Measurements from ENCODE around the gene DUSP12.

- TF ChIP-seq SMC3 (IDR thresholded peaks at IDR 0.05) (no peak), ZFP36 (IDR thresholded peaks at IDR 0.05; ENCODE audit: borderline replicate concordance, partially characterized antibody) (no peak), ZC3H11A (IDR thresholded peaks at IDR 0.05) (no peak), MAZ (IDR thresholded peaks at IDR 0.05; ENCODE audit: borderline replicate concordance, low read depth, low read length) (no peak), MAX (IDR thresholded peaks at IDR 0.05) (no peak), ZSCAN20 (CRISPR knock-in tag; IDR thresholded peaks at IDR 0.05) (no peak), MYC (IDR thresholded peaks at IDR 0.05; ENCODE audit: borderline replicate concordance, low read length) (no peak), PHF8 (IDR thresholded peaks at IDR 0.05; ENCODE audit: borderline replicate concordance, low read depth) (no peak), TFCP2L1 (CRISPR knock-in tag; IDR thresholded peaks at IDR 0.05) (no peak)
- TF ChIP-seq, protein P1, sequence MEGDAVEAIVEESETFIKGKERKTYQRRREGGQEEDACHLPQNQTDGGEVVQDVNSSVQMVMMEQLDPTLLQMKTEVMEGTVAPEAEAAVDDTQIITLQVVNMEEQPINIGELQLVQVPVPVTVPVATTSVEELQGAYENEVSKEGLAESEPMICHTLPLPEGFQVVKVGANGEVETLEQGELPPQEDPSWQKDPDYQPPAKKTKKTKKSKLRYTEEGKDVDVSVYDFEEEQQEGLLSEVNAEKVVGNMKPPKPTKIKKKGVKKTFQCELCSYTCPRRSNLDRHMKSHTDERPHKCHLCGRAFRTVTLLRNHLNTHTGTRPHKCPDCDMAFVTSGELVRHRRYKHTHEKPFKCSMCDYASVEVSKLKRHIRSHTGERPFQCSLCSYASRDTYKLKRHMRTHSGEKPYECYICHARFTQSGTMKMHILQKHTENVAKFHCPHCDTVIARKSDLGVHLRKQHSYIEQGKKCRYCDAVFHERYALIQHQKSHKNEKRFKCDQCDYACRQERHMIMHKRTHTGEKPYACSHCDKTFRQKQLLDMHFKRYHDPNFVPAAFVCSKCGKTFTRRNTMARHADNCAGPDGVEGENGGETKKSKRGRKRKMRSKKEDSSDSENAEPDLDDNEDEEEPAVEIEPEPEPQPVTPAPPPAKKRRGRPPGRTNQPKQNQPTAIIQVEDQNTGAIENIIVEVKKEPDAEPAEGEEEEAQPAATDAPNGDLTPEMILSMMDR (IDR thresholded peaks at IDR 0.05), result no peak
- TF ChIP-seq, protein P2, sequence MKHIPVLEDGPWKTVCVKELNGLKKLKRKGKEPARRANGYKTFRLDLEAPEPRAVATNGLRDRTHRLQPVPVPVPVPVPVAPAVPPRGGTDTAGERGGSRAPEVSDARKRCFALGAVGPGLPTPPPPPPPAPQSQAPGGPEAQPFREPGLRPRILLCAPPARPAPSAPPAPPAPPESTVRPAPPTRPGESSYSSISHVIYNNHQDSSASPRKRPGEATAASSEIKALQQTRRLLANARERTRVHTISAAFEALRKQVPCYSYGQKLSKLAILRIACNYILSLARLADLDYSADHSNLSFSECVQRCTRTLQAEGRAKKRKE (CRISPR knock-in tag; IDR thresholded peaks at IDR 0.05; ENCODE audit: low read depth), result no peak
- TF ChIP-seq, protein P3, sequence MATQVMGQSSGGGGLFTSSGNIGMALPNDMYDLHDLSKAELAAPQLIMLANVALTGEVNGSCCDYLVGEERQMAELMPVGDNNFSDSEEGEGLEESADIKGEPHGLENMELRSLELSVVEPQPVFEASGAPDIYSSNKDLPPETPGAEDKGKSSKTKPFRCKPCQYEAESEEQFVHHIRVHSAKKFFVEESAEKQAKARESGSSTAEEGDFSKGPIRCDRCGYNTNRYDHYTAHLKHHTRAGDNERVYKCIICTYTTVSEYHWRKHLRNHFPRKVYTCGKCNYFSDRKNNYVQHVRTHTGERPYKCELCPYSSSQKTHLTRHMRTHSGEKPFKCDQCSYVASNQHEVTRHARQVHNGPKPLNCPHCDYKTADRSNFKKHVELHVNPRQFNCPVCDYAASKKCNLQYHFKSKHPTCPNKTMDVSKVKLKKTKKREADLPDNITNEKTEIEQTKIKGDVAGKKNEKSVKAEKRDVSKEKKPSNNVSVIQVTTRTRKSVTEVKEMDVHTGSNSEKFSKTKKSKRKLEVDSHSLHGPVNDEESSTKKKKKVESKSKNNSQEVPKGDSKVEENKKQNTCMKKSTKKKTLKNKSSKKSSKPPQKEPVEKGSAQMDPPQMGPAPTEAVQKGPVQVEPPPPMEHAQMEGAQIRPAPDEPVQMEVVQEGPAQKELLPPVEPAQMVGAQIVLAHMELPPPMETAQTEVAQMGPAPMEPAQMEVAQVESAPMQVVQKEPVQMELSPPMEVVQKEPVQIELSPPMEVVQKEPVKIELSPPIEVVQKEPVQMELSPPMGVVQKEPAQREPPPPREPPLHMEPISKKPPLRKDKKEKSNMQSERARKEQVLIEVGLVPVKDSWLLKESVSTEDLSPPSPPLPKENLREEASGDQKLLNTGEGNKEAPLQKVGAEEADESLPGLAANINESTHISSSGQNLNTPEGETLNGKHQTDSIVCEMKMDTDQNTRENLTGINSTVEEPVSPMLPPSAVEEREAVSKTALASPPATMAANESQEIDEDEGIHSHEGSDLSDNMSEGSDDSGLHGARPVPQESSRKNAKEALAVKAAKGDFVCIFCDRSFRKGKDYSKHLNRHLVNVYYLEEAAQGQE (IDR thresholded peaks at IDR 0.05), result no peak
These were observed 21.0 kb upstream of the DUSP12 start for GRCh38 chr1:161728376-161729226.
